GM21723 (cell line): ENCODE data around the gene TMTC4.
"Not testable (repeated sequence)": the region's sequence is repeated elsewhere in the genome, so short reads cannot be mapped to it uniquely, and the experiment has no call there.

Experiments used
- ATAC-seq: cut with Tn5 transposase; IDR thresholded peaks from one replicate; pipeline ENCODE4 v1.9.1; 2021; ENCODE audit warnings: mild to moderate bottlenecking, moderate library complexity; ENCODE audit not compliant: unreplicated experiment

TMTC4 gene

GRCh38 chr13:100630555-100630954 is 44.0 kb downstream of the TMTC4 start:
- ATAC-seq = no peak

GRCh38 chr13:100627120-100627519 is 47.5 kb downstream of the TMTC4 start:
- ATAC-seq = no peak

DNA sequence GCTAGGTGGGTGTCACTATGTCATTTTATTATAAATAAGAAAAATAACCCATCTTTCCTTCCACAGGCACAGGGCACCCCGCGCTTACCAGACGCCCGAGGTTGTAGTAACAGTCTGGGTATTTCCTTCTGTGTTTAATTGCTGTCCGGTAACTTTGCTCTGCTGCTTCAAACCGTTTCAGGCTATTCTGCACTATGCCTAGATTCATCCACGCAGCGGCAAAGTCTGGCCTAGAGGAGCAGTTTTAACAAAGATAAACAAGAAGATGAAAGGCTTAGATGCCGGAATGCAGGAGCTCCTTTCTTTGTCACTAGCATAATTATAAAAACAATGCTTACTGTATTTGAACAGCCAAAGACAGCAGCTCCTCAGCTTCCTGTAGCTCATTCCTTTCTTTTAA is 49.1 kb downstream of the TMTC4 start:
- ATAC-seq = no peak

GRCh38 chr13:100620792-100621191 is 53.8 kb downstream of the TMTC4 start:
- ATAC-seq = no peak

DNA sequence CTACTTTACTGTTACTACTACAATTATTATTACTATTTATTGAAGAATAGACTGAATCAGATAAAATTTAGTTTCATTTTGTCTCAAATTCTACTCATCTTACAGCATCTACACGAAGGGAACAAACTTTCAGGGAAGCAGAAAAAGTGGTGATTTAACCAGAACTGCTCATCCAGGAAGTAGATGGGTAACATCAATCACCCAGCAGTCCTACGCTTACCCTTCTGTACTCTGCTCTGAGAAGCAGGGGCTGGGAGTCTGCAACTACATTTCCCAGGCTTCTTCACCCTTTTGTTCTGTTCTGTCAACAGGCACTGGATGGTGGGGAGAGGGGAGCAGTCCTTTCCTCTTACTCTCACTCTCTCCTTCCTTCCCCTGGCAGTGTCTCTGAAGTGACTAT is 54.7 kb downstream of the TMTC4 start:
- ATAC-seq = no peak

DNA sequence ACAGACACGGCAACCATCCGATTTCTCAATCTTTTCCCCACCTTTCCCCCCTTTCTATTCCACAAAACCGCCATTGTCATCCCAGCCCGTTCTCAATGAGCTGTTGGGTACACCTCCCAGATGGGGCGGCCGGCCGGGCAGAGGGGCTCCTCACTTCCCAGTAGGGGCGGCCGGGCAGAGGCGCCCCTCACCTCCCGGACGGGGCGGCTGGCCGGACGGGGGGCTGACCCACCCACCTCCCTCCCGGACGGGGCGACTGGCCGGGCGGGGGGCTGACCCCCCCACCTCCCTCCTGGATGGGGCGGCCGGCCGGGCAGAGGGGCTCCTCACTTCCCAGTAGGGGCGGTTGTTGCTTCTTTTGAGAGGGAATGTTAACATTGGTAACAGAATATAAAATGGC is 55.7 kb downstream of the TMTC4 start:
- ATAC-seq = not testable (repeated sequence)

GRCh38 chr13:100613031-100613430 is 61.6 kb downstream of the TMTC4 start:
- no peak for ATAC-seq

DNA sequence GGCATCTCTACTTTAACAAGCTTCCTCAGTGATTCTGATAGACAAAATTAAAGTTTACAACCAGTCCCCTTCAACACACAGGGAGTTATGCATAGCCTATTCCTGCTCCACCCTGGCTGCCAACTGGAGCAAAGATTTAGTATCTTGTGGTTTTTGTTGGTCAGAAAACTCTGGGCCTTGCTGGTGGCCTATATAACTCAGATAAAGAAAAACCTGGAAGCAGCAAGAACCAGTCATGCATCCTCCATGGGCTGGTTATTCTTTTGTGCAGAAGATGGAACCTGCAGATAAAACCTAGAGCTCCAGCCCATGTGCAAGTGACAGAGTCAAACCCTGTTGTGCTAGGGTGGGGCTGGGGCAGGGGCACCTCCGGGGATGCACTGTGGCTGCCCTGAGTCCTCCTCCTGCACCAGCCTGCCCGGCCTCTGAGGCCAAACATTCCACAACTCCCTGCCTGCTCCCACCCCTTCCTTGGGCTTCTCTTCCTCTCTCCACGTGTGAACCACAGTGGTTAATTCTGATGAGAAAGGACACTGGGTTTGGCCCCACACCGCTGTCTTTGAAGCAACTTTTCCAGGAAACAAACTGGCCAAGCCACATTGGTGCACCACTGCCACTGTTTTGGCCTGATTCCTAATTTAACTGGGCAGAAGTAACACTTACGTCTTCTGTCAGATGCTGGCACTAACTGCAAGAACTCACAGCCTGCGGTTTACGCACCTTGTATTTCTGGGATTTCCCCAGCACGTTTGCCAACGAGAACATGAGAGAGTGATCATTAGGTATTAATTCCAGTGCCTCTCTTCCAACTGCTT is 62.7 kb downstream of the TMTC4 start:
- no peak for ATAC-seq

GRCh38 chr13:100610391-100611347 is 63.9 kb downstream of the TMTC4 start:
- peak; percentile 43 for ATAC-seq

- peak; percentile 81 for ATAC-seq
These were observed 65.7 kb downstream of the TMTC4 start for GRCh38 chr13:100608906-100609305.

GRCh38 chr13:100608489-100608888 is 66.1 kb downstream of the TMTC4 start:
- no peak for ATAC-seq

- ATAC-seq = no peak
These were observed 69.5 kb downstream of the TMTC4 start for GRCh38 chr13:100604918-100605710.

- ATAC-seq = no peak
These were observed 72.0 kb downstream of the TMTC4 start for GRCh38 chr13:100602493-100603111.

GRCh38 chr13:100601716-100602115 is 72.9 kb downstream of the TMTC4 start:
- ATAC-seq = no peak

GRCh38 chr13:100600915-100601314 is 73.7 kb downstream of the TMTC4 start:
- no peak for ATAC-seq

GRCh38 chr13:100600461-100600860 is 74.1 kb downstream of the TMTC4 start:
- ATAC-seq = no peak

GRCh38 chr13:100597253-100597652 is 77.3 kb downstream of the TMTC4 start:
- no peak for ATAC-seq

- ATAC-seq = no peak
These were observed 78.1 kb downstream of the TMTC4 start for GRCh38 chr13:100596516-100596915.

- ATAC-seq = no peak
These were observed 79.9 kb downstream of the TMTC4 start for GRCh38 chr13:100594731-100595130.

DNA sequence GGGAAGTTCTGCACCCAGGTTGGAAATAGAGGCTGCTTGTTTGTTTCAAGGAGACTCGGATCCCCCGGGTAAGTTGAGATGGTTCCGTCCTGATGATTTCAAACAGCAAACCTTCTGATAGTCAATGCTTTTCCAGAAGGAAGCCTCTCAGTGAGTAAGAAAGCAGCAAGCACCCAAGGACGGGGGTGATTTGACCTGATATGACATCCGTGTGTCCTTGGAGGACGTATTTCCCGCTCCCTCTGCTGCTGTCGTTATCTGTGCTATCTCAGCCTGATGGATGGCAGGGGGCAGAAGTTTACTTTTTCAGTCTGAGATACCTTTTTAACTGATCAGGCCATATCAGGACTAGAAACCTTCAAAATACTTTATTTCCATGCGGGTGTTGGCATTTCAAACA is 80.3 kb downstream of the TMTC4 start:
- no peak for ATAC-seq
